Stomach smooth muscle (tissue), 2 donors: ENCODE data around the gene CALN1.
"Not testable (repeated sequence)": the region's sequence is repeated elsewhere in the genome, so short reads cannot be mapped to it uniquely, and the experiment has no call there.

Source experiments
- H3K27ac ChIP-seq: one replicate; pipeline ENCODE4 v1.7.0; 2013; ENCODE audit warnings: mild to moderate bottlenecking, low read length, inconsistent platforms
- H3K27me3 ChIP-seq, 2 donors: one replicate each; pipeline ENCODE4 v1.7.0; 2013; ENCODE audit warnings: low read length in 2 of 2; ENCODE audit not compliant: insufficient read depth in 2 of 2, control insufficient read depth in 1 of 2
- H3K36me3 ChIP-seq, 2 donors: one replicate each; pipeline ENCODE4 v1.7.0; 2013; ENCODE audit warnings: low read length in 2 of 2; ENCODE audit not compliant: control insufficient read depth in 2 of 2, insufficient read depth in 2 of 2
- H3K4me1 ChIP-seq: one replicate; pipeline ENCODE4 v1.7.0; 2013; ENCODE audit warnings: low read length; ENCODE audit not compliant: control insufficient read depth, insufficient read depth
- H3K4me3 ChIP-seq, 2 donors: one replicate each; pipeline ENCODE4 v1.7.0; 2013; ENCODE audit warnings: low read length in 2 of 2
- H3K9ac ChIP-seq, 2 donors: one replicate each; pipeline ENCODE4 v1.7.0; 2013; ENCODE audit warnings: low read length in 2 of 2, mild to moderate bottlenecking in 1 of 2
- H3K9me3 ChIP-seq, 2 donors: one replicate each; pipeline ENCODE4 v1.7.0; 2013; ENCODE audit warnings: low read length in 2 of 2; ENCODE audit not compliant: control insufficient read depth in 2 of 2
- donor health status: healthy.
- donor health status: Pancreatic carcinoma.

Gene CALN1

GRCh38 chr7:71835056-71835455 lies 577.1 kb downstream of the CALN1 start:
- no peaks in the 10 kb centered on the region for H3K9me3 ChIP-seq

GRCh38 chr7:71829515-71829914 lies 582.6 kb downstream of the CALN1 start:
- Histone ChIP-seq H3K27me3 (no peaks in the 10 kb centered on the region), H3K27ac (no peak overlapping the region), H3K9me3 (no peaks in the 10 kb centered on the region), H3K36me3 (no peaks in the 10 kb centered on the region), H3K4me1 (no peaks in the 10 kb centered on the region), H3K9ac (no peak overlapping the region), H3K4me3 (no peak overlapping the region)

More at GRCh38 chr7:71835056-71835455, 577.1 kb downstream of the CALN1 start:
- H3K9ac ChIP-seq: no peak overlapping the region
- no peak overlapping the region for H3K4me3 ChIP-seq
- no peaks in the 10 kb centered on the region for H3K27me3 ChIP-seq
- no peak overlapping the region for H3K27ac ChIP-seq
- H3K4me1 ChIP-seq: no peaks in the 10 kb centered on the region
- no peaks in the 10 kb centered on the region for H3K36me3 ChIP-seq

GRCh38 chr7:71828361-71828760 lies 583.8 kb downstream of the CALN1 start:
- no peaks in the 10 kb centered on the region for H3K36me3 ChIP-seq
- H3K27ac ChIP-seq: no peak overlapping the region
- H3K9me3 ChIP-seq: no peaks in the 10 kb centered on the region
- H3K9ac ChIP-seq: no peak overlapping the region
- H3K4me1 ChIP-seq: no peaks in the 10 kb centered on the region
- no peaks in the 10 kb centered on the region for H3K27me3 ChIP-seq
- H3K4me3 ChIP-seq: no peak overlapping the region

GRCh38 chr7:71826141-71826540 lies 586.0 kb downstream of the CALN1 start:
- Histone ChIP-seq H3K4me3 (no peak overlapping the region), H3K27ac (no peak overlapping the region), H3K27me3 (no peaks in the 10 kb centered on the region), H3K36me3 (no peaks in the 10 kb centered on the region), H3K9ac (no peak overlapping the region), H3K4me1 (no peaks in the 10 kb centered on the region), H3K9me3 (no peaks in the 10 kb centered on the region)

GRCh38 chr7:71824006-71824760 lies 588.0 kb downstream of the CALN1 start:
- H3K27ac ChIP-seq: no peak overlapping the region
- H3K9me3 ChIP-seq: no peaks in the 10 kb centered on the region
- H3K36me3 ChIP-seq: no peaks in the 10 kb centered on the region
- no peak overlapping the region for H3K9ac ChIP-seq
- H3K4me1 ChIP-seq: no peaks in the 10 kb centered on the region
- H3K4me3 ChIP-seq: no peak overlapping the region
- H3K27me3 ChIP-seq: no peaks in the 10 kb centered on the region

- H3K27ac ChIP-seq, H3K27me3 ChIP-seq, H3K36me3 ChIP-seq, H3K9ac ChIP-seq, H3K4me1 ChIP-seq, H3K9me3 ChIP-seq, H3K4me3 ChIP-seq: not testable (repeated sequence)
Observed at GRCh38 chr7:71822406-71822805, 589.7 kb downstream of the CALN1 start.

- Histone ChIP-seq H3K4me1 (no peaks in the 10 kb centered on the region), H3K36me3 (no peaks in the 10 kb centered on the region), H3K27me3 (no peaks in the 10 kb centered on the region), H3K27ac (no peak overlapping the region), H3K9me3 (no peaks in the 10 kb centered on the region), H3K4me3 (no peak overlapping the region), H3K9ac (no peak overlapping the region)
Observed at GRCh38 chr7:71817916-71818315, 594.2 kb downstream of the CALN1 start.

GRCh38 chr7:71808115-71808514 lies 604.0 kb downstream of the CALN1 start:
- no peak overlapping the region for H3K9ac ChIP-seq
- no peaks in the 10 kb centered on the region for H3K27me3 ChIP-seq
- H3K4me1 ChIP-seq: no peaks in the 10 kb centered on the region
- no peak overlapping the region for H3K27ac ChIP-seq
- H3K9me3 ChIP-seq: peaks cover 4 to 9% of the 10 kb centered on the region in 2 donors
- H3K36me3 ChIP-seq: no peaks in the 10 kb centered on the region
- no peak overlapping the region for H3K4me3 ChIP-seq

GRCh38 chr7:71804256-71804655 lies 607.9 kb downstream of the CALN1 start:
- no peaks in the 10 kb centered on the region for H3K4me1 ChIP-seq
- H3K9ac ChIP-seq: no peak overlapping the region
- no peak overlapping the region for H3K4me3 ChIP-seq
- H3K36me3 ChIP-seq: no peaks in the 10 kb centered on the region
- no peaks in the 10 kb centered on the region for H3K27me3 ChIP-seq
- H3K9me3 ChIP-seq: peaks cover 3 to 4% of the 10 kb centered on the region in 2 donors
- no peak overlapping the region for H3K27ac ChIP-seq

GRCh38 chr7:71801976-71802375 lies 610.2 kb downstream of the CALN1 start:
- no peak overlapping the region for H3K9ac ChIP-seq
- H3K9me3 ChIP-seq: peaks cover under 1 to 3% of the 10 kb centered on the region in 2 donors
- H3K36me3 ChIP-seq: no peaks in the 10 kb centered on the region
- no peaks in the 10 kb centered on the region for H3K27me3 ChIP-seq
- H3K4me1 ChIP-seq: no peaks in the 10 kb centered on the region
- H3K4me3 ChIP-seq: no peak overlapping the region
- no peak overlapping the region for H3K27ac ChIP-seq

- H3K36me3 ChIP-seq: no peaks in the 10 kb centered on the region
- H3K4me3 ChIP-seq: no peak overlapping the region
- H3K4me1 ChIP-seq: no peaks in the 10 kb centered on the region
- H3K9me3 ChIP-seq: no peaks in the 10 kb centered on the region
- H3K9ac ChIP-seq: no peak overlapping the region
- no peak overlapping the region for H3K27ac ChIP-seq
- no peaks in the 10 kb centered on the region for H3K27me3 ChIP-seq
Observed at GRCh38 chr7:71800321-71800720, 611.8 kb downstream of the CALN1 start.
